GM21367 (cell line): ENCODE data around the gene CYP11A1.

ENCODE experiments used
- ATAC-seq: cut with Tn5 transposase; IDR thresholded peaks from one replicate; pipeline ENCODE4 v1.9.1; 2021; ENCODE audit not compliant: unreplicated experiment

The CYP11A1 gene

DNA sequence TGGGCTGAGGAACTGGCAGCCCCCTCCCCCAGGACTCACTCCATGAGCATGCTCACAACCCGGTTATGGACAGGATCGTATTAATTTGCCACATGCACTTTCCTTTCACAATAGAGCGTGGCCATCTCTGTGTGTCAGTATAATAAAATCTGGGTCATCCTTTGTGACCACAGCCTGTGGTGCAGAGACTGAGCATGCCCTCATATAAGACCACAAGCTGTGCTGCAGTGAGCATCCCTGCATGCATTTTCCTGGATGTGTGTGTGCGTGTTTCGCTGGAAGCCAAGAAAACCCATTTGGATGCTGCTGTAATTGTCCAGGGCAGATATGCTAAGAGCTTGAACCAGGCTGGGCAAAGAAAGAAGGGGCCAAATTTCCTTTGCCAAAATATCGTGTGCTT lies 39.7 kb downstream of the CYP11A1 start:
- ATAC-seq: no peak

DNA sequence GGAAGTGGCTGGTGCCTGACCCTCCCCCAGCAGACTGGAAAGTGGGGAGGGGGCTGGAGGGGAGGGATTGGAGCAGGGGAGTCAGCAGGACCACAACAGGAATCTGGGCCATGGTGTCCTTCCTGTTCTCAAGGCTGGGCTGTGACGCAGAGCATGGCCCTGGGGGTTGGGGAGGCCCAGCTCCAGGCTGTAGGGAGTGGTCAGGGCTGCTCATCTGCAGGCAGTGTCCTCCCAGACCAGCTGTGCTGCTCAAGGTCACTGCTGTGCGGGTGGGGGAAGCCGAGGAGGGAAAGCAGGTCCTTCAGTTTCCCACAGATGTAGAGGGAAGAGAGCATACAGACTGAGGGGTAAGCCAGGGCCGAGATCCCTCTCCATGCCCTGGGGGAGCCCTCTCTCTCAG lies 40.7 kb downstream of the CYP11A1 start:
- no peak for ATAC-seq

DNA sequence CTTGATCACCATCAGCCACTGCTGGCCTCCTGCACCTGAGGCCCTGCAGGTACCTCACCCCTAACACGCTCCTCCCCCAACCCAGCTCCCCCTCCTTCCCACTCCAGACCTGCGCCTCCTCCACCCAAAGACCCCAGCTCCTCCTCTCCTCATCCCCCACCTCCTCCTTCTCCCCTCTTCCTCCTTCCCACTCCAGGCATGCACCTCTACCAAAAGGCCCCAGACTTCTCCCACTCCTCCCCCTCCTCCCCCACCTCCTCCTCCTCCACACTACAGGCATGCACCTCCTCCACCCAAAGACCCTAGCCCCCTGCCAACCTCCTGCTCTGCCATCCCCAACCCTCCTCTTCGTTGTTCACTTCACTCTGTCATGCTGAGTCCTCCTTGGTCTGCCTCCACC lies 42.7 kb downstream of the CYP11A1 start:
- ATAC-seq: no peak

DNA sequence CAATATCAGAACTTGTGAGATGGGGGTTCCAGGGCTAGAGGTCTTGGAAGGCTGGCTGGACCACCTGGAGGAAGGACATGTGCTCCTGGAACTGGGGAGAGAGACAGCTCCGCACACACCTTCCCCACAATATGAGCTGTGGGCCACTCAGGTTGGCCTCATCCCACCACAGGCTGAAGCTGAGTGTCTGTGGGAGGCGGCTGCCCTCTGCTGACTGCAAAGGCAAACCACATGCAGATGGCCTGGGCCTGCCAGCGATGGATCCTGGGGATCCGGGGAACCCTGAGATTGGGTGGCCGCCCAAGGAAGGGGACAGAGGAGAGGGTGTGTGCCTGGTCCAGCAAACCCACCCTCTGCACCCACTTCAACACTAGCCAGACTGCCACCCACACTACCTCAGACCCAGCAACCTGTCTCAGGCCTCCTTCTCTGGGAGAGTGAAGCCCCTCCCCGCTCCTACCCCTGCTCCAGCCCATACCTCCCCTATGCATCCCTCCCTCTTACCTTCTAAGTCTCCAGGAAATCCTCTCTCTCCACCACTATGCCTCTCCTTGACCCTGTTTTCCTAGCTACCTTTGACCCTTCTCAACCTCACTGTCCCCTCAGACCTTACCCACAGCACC lies 44.8 kb downstream of the CYP11A1 start:
- ATAC-seq: no peak

DNA sequence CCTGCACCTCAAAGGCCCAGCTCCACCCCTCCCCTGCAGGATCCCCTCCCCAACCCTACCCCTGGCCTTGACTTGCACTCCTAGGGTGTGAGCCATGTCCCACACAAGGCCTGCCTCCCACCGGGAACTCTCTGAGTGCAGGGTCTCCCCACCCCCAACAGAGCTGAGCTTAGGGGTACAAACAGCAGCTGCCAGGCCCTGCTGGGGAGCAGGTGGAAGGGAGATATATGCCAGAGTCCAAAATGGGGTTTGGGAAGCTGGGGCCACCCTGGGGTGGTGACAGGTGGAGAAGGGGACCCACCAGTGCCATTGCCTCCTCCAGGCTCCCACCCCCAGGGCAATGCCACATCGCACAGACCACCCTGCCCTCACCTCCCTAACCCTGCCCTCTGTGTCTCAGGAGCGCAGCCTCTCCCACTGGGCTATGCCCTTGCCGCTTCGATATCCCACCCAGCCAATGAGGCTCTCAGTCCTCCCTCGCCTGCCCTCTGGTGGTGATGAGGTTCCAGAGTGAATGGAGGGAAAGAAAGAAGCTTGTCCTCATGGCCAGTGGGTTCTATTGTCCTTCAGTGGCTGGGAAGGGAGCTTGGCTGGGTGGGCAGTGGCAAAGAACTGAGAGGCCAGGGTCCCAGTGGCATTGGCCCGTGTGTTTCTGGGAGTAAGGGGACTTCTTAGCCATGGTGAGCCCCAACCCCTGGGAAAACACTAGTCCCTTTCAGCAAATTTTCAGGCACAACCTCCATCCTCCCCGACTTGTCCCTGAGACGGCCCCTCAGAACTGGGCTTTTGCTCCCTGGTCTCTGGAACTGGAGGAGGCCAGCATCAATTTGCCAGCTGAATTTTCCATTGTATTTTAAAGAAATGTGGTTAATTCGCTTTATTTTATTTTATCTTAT lies 46.8 kb downstream of the CYP11A1 start:
- no peak for ATAC-seq

DNA sequence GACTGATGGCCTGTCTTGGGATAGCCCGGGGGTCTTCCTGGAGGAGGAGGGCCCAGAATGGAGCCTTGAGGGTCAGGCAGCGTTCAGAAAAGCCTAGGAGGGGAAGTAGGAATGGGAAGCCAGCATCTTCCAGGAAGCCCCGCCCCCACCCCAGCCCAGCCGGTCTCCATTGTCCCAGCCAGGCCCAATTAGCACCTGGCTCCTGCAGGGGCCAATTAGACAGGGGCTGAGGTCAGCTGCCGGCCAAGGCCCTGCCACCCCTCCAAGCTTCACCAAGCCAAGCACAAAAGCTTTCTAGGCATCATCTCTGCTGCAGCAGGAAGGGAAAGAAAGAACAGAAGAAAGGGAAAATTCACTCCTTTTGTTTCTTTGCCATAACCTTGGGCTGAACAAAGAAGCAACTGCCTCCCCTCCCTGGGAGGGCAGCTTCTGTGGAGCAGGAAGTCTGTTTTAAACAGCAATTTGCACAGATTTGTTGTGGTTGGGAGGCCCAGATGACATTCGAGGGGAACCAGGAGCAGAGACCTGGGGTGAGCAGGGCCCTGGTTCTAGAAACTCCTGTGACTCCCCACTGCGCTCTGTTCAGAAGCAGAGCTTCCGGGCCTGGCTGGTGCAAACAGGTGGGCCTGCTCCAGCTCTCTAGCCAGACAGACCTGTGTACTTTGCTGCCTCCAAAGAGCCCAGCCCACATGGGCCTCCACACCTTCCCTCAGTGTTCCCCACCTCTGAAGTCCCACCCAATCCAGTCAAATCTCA lies 47.7 kb downstream of the CYP11A1 start:
- ATAC-seq: no peak

DNA sequence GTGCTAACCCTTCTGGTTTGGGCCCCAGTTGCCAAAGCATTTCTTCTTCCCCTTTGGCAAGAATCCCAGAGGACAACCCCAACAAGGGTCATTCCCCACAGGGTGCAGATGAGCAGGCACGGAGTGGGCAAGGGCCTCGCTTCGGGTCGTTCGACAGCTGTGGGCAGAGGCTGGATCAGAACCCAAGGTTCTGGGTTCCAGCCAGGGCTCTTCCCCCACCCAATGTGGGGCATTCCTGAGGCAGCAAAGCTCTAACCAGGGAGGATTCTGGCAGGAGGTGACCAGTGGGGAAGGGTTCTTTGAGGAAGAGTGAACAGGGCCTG lies 48.3 kb downstream of the CYP11A1 start:
- no peak for ATAC-seq

DNA sequence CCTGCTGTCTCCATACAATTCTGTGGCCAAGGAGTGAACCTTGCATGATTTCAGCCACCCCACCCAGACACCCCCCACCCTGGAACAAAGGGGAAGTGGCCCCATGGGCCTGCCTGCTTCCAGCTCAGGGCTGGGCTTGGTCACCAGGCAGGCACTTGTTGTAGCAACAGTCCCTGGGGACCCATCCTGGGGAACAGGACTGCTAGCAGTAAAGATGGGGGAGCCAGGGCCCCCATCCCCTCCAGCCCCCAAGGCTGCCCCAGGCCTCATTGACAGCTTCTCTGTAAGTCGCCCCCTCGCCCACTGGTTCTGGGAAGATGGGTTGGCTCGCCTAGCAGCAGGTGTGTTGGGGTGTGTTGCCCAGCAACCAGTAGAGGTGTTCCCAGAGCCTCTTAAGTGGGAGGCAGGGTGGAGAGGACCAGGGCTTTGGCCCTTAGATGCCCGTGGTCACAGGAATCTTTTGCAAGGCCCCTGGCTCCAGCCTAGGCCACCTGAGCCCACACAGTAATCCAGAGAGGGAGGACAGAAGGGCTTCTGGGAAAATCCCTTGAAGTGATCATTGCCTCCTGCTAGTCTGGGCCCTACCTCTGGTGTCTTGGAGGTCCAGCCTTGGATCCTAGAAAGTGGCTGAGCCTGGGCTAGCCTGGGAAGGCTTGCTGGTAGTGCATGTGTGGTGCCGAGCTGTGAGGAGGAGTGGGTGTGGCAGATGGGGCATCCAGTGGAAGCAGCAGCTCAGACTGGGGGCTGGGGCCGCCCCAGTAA lies 48.9 kb downstream of the CYP11A1 start:
- no peak for ATAC-seq

DNA sequence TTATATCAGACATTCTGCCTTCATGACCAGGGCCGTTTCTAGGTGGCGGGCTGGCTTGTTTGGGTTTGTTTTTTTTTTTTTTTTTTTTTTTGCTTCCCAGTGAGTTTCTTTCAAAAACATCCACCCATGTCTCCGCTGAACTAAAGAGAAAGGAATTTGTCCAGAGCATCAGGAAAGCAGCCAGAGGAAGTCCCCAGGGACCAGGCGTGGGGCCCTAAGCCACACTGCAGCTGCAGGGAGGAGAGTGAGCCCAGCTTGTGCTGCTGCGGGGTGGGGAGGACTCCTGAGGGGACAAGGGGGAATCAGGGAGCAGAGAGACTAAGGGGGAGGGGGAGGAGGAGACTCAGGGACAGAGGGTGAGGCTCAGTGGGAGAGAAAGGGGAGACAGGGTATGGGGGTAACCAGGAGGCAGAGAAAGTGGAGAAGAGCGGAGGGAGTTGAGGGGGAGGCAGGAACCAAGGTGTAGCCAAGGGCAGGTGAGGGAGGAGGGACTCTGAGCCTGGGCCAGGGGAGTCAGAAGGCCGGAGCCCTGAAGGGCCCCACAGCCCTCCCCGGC lies 49.5 kb downstream of the CYP11A1 start:
- no peak for ATAC-seq

DNA sequence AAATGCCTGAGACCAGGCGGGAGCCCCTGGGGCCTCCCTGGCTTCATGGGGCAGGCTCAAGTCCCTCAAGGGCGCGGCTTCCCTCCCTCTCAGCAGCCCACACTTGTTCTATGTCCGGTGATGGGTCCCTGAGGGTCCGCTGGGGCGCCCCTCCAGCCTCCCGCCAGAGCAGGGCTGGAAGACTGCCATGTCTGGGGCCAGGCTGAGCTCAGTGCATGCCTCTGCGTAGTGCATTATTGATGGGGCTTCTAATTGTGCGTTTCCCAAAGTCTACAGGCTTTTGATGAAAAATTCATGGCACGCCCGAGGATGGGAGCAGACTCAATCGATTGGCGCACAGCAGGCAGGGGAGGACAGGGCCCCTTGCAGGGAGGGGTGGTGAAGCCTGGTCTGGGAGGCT lies 51.3 kb downstream of the CYP11A1 start:
- no peak for ATAC-seq

DNA sequence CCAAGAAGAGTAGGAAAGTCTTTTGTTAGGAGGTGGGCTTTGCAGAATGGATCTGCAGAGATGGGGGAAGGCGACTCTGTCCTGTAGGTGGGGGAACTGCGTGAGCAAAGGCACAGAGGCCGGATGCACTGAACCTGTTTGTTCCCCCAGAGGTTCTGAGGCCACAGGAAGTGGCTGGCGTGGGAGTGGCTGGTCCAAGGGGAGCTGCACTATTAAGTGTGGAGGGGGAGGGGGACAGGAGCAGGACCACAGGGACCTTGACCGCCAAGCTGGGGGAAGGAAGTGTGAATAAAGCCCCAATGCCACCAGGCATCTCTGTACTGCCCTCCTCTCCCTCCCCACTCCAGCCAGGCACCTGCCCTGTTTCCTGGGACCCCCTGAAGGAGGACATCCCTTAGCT lies 51.8 kb downstream of the CYP11A1 start:
- ATAC-seq: no peak

DNA sequence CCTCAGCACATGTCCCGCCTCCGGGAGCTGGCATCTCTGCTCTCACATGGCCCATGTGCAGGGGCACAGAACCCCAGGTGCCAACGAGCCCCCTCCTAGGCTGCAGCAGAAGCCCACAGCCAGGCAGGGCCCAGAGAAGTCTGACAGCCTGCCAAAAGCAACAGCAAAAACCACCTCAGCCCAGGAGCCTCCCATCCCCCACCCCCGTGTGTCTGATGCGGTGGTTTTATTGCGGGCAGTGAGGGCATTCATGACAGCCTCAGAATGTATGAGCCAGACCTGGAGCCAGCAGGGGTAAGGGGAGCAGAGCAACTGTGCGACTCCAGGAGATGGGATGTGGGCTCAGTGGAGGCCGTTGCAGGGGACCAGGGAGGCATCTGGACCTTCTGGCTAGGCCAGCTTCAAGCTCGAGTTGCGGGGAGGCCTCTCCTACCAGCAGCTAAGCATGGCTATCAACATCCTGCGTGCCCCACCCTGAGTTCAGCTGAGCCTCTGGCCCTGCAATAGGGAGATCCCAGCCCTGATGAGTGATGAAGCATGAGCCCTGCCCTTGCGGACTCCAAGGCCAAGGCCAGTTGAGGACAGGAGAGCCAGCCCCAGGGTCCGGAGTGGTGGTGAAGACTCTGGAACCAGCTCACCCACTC lies 52.5 kb downstream of the CYP11A1 start:
- no peak for ATAC-seq

DNA sequence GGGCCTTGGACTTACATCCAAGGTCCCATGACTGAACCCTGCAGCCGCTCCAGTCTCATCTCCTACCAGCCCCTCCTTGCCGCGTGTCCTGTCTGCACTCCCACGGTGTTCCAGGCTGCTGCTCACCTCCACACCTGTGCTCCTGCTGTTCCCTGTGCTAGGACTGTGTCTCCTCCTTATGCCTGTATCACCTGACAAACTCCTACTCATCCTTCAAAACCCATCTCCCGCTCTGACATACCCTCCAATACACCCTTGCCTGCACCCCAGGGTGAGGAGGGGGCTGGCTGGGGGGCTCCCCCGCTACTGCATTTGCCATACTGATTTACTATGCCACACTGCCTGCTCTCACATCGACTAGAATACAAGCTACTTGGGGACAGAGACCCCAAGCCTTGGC lies 53.6 kb downstream of the CYP11A1 start:
- ATAC-seq: no peak

DNA sequence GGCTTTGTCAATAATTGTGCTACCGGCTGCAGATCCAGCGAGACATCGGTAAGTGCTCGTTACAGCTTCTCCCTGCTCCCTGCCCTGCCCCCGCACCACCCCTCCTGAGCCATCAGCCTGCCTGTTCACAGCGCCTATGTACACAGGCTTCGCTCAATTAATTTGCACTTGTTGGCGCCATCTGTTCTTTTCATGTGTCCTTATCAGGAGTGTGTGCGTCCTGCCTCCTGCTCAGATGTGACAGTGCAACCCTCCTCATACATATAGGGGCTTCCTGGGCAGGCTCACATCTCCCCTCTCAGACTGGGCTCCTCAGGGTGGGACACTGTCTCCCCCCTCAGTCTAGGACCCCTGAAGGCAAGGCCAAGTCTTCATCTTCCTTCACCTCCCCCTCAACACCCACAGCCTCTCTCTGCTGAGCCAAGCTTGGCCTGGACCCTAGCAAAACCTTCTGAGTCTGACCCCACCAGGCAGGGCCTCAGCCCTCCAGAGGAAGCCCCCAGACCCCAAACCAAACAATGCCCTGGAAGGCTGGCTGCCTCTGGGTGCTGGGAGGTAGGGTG lies 54.9 kb downstream of the CYP11A1 start:
- no peak for ATAC-seq

DNA sequence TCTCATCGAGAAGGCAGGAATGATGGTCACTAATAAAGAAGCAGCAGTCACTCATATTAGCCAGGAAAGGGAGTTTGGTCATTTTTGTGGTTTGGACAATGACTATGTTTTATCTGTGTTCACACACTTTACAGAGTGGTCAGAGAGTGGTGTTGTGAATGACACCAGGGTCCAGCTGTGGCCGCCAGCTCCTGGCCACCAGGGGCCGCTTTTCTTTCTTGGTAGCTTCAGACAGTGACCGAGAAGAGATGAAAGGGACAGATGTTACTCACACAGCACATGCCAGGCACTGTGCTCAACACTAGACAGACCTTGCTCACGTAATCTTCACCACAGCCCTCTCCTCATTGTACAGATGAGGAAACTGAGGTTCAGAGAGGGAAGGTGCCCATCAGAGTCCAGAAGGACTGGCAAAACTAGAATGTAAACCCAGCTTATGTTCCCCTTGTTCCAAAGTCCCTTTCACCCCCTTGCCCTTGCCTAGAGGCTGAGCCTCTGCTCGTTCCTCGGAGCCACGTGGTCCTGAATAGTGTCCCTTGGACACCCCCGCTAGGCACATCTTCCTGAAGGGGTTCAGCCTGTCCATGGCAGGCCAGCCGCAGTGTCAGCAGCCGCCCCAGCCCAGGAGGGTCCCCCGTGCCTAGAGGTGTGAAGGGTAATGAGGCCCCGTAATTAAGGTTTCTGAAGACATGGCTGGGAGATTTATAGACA lies 55.6 kb downstream of the CYP11A1 start:
- ATAC-seq: no peak

DNA sequence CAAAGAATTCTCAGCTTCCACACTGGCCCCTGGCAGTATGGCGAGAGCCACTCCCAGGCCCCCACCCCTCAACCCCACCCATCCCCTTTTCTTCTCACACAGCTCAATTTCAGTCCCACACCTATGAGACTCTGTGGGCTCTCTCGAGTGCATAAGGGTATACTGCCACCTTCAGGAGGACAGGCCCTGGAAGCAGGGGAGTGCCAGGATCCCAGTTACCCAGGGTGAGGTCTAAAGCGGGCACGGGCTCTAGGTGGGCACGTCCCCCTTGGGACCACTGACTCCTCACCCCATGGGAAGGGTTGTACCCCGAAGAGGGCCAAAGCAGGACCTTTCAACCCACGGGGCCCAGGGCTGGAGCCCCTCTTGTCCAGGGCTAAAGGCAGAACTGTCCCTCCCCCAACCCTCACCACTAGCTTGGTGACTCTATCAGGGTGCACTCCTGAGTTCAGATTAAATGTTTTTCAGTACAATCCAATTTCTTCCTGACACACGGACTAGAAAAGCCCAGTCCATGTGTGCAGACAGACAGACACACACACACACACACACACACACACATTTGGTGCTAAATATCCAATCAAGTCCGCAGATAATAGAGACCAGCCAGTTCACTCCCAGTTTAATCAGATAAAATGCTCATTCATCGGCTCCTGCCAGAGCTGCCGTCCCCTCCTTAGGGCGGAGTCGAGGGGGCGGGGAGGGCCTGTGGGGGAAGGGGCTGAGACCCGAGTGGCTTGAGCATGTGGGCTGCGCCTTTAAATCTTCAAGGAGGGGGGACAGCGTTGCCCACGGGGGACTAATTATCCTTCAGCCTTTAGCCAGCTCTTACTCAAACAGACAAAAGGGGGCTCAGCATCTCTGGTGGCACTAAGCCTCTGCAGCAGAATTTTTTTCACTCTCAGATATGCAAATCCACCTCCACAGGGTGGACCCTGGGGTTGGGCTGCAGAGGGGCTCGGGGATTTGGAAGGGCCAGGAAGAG lies 59.3 kb downstream of the CYP11A1 start:
- no peak for ATAC-seq

DNA sequence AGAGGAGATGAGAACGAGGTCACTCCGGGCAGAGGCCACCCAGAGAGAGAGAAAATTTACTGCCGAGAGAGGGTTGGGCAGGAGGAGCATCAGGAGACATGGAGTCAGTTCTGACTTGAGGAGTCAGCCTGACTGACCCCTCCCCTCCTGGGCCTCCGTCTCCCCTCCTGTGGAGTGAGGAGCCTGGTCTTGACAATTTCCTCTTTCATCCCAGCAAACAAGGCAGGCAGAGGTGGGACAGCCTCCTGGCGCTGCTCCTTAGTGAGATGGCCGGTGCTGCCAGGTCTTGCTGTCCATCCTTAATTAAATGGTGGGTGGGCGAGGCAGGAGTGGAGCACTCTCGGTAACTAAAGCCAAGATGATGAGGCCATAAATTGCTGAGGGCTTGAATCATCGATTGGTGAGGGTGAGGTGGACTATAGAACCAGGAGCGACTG lies 60.6 kb downstream of the CYP11A1 start:
- no peak for ATAC-seq

DNA sequence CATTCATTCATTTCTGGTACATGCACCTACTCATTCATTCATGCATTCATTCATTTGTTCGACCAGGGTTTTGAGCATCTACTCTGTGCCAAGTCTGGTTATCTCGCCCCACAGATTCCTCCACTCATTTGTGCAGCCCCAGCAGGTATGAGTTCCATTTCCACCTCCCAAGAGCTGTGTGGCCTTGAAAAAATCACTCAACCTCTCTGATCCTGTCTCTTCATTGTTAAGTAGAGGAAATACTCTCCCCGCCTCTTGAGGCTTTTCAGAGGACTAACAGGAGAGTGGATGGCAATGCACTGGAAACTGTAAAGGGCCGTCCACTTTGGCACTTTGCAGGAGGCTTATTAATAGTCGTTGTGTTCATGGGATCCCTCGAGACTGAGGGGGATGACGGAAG lies 61.8 kb downstream of the CYP11A1 start:
- ATAC-seq: no peak
